ENCODE measurements around the gene GPR32. TPM values are rescaled to one million over a fixed set of nuclear protein-coding genes. Genes with fewer than 3 reads are reported as not detected.
A peak's percentile ranks its signal among the peaks of the same experiment; 100 is the strongest.
"Not testable (repeated sequence)": the region's sequence is repeated elsewhere in the genome, so short reads cannot be mapped to it uniquely, and the experiment has no call there.

Gene GPR32
- total RNA-seq, 1 donor from 2014 or later, result not detected

DNA sequence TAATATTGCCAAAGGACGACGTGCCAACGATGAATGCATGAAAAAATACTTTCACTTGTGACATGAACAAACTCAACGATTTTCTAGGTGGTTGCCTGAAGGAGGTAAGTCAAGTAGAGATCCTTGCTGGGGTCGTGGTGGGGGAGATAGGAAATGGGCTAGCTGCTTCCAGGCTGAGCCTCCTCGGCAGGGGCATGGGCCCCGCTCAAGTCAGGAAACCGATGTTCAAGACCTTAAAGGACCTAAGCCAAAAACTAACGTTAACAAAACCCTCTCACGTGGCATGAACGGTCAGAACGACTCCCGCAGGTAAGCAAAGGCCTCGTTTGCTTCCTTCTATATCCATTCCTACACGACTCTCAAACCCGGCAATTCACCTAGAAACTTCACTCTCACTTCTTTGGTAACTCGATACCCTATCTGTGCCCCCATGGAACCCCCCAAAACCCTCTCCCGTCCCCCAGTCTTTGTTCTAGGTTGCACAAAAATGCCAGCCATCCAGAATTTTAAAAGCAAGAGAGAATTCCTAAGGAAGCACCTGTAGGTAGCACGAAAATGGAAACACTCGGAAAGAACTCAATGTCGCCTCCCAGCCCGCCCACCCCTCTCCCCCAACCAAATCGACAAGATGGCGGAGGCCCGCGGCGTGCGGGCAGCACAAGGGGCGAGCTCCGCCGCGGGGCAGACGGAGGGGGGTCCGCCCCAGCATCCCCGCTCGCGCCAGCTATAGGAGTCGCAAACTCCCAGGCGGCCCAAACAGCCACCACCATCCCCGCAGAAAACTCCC is 33.6 kb downstream of the GPR32 start:
- peaks cover 32% of the 10 kb centered on the region for H3K36me3 Mint-ChIP-seq (ENCODE audit: low read depth)
- intact Hi-C loops (cut with micrococcal nuclease), result loop anchor here (1.0 to 2.0 kb wide), 4 partner anchors 32 to 305 kb away; partner anchors contain the start of genes CTU1 and JOSD2
- peak overlapping the region; percentile 96 for H3K4me3 Mint-ChIP-seq
- H3K27me3 Mint-ChIP-seq (ENCODE audit: insufficient read depth), result no peaks in the 10 kb centered on the region
- no peaks in the 10 kb centered on the region for H3K9me3 Mint-ChIP-seq
- H3K4me1 Mint-ChIP-seq (ENCODE audit: low read depth), result peaks cover 27% of the 10 kb centered on the region
- no peak for DNase-seq (ENCODE audit: low spot score)
- H3K27ac Mint-ChIP-seq, result peak overlapping the region; percentile 98

DNA sequence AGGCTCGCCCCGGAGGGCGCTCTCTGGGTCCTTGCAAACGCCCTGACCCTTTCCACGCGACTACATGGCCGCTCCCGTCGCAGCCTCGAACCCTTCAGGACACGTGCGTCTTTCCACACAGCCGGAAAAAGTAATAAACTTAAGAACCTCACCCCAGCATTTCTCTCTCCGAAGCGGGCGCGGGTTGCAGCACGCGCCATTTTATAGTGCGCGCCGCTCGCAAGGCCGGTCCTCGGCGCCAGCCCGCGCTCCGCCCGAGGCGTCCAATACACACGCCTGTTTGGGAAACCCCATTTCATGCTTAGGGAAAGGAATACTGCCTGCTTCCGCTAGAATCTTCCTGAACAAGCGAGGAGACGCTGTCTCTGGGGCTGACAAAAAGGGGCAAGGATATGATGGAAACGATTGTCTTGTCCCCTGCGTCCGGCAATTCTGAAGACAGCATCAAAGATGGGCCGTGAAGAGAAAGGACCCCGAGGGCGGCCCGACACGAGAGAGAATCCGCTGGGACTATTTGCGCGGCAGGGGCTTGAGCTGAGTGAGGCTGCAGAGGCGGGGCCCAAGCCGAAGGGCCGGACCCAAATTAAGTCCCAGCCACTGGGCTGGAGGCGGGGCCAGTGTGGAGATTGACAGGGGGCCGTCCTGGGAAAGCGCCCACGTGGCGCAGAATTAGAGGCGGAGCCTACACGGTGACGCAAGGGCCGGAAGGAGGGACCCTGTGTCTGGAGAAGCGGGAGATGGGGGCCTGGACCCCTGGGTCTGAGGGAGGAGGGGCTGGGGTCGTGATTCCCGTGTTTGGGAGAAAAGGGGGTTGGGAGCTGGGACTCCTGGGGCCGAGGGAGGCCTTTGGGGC is 34.4 kb downstream of the GPR32 start:
- no peaks in the 10 kb centered on the region for H3K27me3 Mint-ChIP-seq (ENCODE audit: insufficient read depth)
- H3K36me3 Mint-ChIP-seq (ENCODE audit: low read depth), result peaks cover 32% of the 10 kb centered on the region

DNA sequence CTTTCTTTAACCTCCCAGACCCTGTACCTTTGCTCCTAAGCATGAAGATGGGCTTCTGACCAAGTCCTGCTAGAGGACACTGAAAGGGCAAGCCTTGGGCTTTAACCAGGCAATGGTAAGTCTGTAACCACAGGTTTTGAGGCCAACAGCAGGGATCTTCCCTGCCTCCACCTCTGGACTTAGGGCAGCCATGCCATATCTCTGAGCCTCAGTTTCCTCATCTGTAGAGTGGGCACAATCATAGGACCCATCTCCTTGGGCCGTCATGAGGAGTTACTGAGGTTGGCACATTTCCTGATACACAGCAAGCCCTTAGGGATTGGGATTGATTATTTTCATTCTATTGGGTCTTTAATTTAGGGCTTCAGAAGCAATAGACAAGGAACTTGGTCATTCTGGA is 38.6 kb downstream of the GPR32 start:
- no peak for DNase-seq (ENCODE audit: low spot score)
- peaks cover 14% of the 10 kb centered on the region for H3K4me1 Mint-ChIP-seq (ENCODE audit: low read depth)
- H3K36me3 Mint-ChIP-seq (ENCODE audit: low read depth), result peaks cover 4% of the 10 kb centered on the region
- peaks cover 4% of the 10 kb centered on the region for H3K27me3 Mint-ChIP-seq (ENCODE audit: insufficient read depth)
- H3K27ac Mint-ChIP-seq, result no peak overlapping the region
- intact Hi-C loops (cut with micrococcal nuclease), result no loop called here
- H3K9me3 Mint-ChIP-seq, result no peaks in the 10 kb centered on the region
- no peak overlapping the region for H3K4me3 Mint-ChIP-seq

More for the DNA sequence above, 34.4 kb downstream of the GPR32 start:
- DNase-seq (ENCODE audit: low spot score), result peak; percentile 97
- peak overlapping the region; percentile 98 for H3K27ac Mint-ChIP-seq
- H3K4me1 Mint-ChIP-seq (ENCODE audit: low read depth), result peaks cover 27% of the 10 kb centered on the region
- intact Hi-C loops (cut with micrococcal nuclease), result loop anchor here (1.0 to 2.0 kb wide), 8 partner anchors 13 to 475 kb away; partner anchors contain the start of genes CTU1, JOSD2, KCNC3 and POLD1
- peak overlapping the region; percentile 96 for H3K4me3 Mint-ChIP-seq
- H3K9me3 Mint-ChIP-seq, result no peaks in the 10 kb centered on the region

DNA sequence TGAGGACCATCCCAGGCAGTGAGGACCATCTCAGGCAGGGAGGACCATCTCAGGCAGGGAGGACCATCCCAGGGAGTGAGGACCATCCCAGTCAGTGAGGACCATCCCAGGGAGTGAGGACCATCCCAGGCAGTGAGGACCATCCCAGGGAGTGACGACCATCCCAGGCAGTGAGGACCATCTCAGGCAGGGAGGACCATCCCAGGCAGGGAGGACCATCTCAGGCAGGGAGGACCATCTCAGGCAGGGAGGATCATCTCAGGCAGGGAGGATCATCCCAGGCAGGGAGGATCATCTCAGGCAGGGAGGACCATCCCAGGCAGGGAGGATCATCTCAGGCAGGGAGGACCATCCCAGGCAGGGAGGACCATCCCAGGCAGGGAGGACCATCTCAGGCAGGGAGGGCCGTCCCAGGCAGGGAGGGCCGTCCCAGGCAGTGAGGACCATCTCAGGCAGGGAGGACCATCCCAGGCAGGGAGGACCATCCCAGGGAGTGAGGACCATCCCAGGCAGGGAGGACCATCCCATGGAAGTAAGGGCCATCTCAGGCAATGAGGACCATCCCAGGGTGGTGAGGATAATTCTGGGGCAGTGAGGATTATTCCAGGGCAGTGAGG is 41.5 kb downstream of the GPR32 start:
- H3K9me3 Mint-ChIP-seq; H3K27me3 Mint-ChIP-seq (ENCODE audit: insufficient read depth); H3K4me1 Mint-ChIP-seq (ENCODE audit: low read depth); DNase-seq (ENCODE audit: low spot score); H3K36me3 Mint-ChIP-seq (ENCODE audit: low read depth); H3K4me3 Mint-ChIP-seq; H3K27ac Mint-ChIP-seq; intact Hi-C loops (cut with micrococcal nuclease): not testable (repeated sequence)

DNA sequence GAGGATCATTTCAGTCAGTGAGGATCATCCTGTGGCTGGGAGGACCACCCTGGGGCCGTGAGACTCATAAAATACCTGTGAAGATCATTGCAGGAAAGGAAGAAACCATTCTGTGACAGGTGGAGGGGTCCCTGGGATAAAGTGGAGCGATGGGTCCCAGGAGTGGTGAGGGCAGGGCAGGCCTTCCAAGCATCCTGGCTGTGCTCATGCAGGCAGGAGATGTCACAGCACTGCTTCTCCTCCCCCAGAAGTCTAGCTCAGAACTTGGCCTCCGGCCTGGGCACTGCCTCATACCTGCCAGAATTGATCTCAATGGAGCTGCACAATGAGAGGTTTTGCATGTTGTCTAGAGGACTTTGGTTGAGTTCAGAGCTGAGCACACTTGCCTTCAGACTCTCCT is 42.2 kb downstream of the GPR32 start:
- Mint-ChIP-seq H3K27ac (no peak overlapping the region), H3K36me3 (ENCODE audit: low read depth) (no peaks in the 10 kb centered on the region), H3K27me3 (ENCODE audit: insufficient read depth) (peaks cover 10% of the 10 kb centered on the region), H3K9me3 (no peaks in the 10 kb centered on the region), H3K4me3 (no peak overlapping the region), H3K4me1 (ENCODE audit: low read depth) (peaks cover 7% of the 10 kb centered on the region)
- DNase-seq (ENCODE audit: low spot score), result no peak
- intact Hi-C loops (cut with micrococcal nuclease), result no loop called here

DNA sequence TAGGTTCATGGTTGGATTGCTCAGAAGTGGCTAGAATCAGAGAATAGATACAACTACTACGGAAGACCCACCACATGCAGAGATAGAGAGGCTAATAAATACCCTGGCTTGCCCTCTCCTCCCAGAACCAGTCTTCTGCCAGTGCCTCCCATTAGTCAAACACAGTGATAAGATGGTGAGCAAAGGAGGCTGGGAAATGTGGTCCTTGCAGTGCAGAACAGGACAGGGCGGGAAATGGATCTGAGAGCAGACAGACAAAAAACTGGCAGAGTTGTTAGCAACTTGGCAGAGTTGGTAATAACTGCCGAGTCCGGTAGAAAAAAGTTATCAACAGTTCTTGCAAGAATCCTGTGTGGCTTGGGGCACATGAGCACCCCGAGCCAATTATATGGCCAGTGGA is 44.6 kb downstream of the GPR32 start:
- DNase-seq (ENCODE audit: low spot score), result no peak
- Mint-ChIP-seq H3K9me3 (no peaks in the 10 kb centered on the region), H3K27ac (no peak overlapping the region), H3K36me3 (ENCODE audit: low read depth) (no peaks in the 10 kb centered on the region), H3K4me3 (no peak overlapping the region), H3K27me3 (ENCODE audit: insufficient read depth) (peaks cover 23% of the 10 kb centered on the region), H3K4me1 (ENCODE audit: low read depth) (peaks cover 26% of the 10 kb centered on the region)
- intact Hi-C loops (cut with micrococcal nuclease), result no loop called here

DNA sequence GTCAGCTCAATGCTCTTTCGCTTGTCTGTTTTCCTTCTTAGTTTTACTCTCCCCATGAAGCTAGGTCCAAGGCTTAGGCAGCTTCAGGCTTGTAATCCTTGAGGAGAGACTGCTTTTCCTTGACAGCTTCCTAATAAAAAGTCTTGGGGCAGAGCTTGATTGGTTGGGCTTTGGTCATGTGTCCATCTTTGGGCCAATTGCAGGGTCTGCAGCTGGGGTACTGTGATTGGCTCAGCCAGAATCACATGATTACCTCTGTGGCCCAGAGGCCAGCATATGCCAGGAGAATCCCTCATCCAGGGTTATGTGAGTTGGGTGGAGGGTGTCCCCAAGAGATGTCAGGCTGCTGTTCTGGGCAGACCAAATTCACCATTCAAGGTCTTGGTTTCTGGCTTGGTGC is 45.2 kb downstream of the GPR32 start:
- H3K4me3 Mint-ChIP-seq, result no peak overlapping the region
- intact Hi-C loops (cut with micrococcal nuclease), result no loop called here
- H3K4me1 Mint-ChIP-seq (ENCODE audit: low read depth), result peaks cover 32% of the 10 kb centered on the region
- H3K9me3 Mint-ChIP-seq, result no peaks in the 10 kb centered on the region
- no peak for DNase-seq (ENCODE audit: low spot score)
- peaks cover 26% of the 10 kb centered on the region for H3K27me3 Mint-ChIP-seq (ENCODE audit: insufficient read depth)
- no peak overlapping the region for H3K27ac Mint-ChIP-seq
- H3K36me3 Mint-ChIP-seq (ENCODE audit: low read depth), result no peaks in the 10 kb centered on the region

DNA sequence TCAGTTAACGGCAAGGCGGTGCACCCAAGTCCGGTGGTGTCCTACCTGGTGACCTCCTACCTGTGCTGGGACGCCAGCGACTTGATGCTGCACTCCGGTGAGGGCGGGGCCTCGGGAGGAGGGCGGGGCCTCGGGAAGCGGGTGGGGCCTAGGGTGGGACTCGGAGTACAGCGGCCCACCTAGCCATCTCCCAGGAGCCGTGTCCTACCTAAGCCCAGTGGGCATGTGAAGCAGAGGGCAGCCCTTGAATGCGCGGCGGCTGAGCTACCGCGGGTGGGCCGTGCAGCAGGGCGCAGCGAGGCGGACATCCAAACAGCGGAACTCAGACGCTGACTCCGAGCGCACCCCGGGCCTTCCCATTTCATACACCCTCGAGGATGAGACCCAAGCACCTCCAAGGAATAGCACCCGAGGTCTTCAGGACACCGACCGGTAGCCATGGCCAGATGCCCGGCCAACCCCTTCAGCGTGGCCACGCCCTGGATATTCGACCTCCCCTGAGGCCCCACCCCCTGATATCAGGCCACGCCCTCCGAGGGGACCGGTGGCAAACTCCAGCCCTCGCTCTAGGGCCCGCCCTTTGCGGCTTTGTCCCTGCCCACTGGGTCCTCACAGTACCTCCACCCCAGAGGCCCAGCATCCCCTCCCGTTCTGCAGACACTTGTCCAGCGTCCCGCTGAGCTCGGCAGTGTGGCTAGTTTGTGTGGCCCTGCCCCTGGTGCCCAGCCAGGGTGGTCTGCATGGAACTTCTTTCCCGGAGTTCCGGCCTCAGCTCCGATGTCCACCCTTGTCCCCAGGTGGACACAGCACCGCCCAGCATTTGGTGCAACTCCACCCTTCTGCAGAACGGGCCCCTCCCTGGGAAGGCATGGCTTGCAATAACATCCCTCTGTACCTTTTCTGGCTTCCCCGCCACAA is 47.9 kb downstream of the GPR32 start:
- Mint-ChIP-seq H3K36me3 (ENCODE audit: low read depth) (no peaks in the 10 kb centered on the region), H3K9me3 (no peaks in the 10 kb centered on the region), H3K27me3 (ENCODE audit: insufficient read depth) (peaks cover 39% of the 10 kb centered on the region), H3K4me3 (peak overlapping the region; percentile 77), H3K27ac (peak overlapping the region; percentile 77), H3K4me1 (ENCODE audit: low read depth) (peaks cover 41% of the 10 kb centered on the region)
- DNase-seq (ENCODE audit: low spot score), result peak; percentile 56
- intact Hi-C loops (cut with micrococcal nuclease), result loop anchor here (1.0 kb wide), 2 partner anchors 13 to 18 kb away; no protein-coding TSS in a partner anchor

DNA sequence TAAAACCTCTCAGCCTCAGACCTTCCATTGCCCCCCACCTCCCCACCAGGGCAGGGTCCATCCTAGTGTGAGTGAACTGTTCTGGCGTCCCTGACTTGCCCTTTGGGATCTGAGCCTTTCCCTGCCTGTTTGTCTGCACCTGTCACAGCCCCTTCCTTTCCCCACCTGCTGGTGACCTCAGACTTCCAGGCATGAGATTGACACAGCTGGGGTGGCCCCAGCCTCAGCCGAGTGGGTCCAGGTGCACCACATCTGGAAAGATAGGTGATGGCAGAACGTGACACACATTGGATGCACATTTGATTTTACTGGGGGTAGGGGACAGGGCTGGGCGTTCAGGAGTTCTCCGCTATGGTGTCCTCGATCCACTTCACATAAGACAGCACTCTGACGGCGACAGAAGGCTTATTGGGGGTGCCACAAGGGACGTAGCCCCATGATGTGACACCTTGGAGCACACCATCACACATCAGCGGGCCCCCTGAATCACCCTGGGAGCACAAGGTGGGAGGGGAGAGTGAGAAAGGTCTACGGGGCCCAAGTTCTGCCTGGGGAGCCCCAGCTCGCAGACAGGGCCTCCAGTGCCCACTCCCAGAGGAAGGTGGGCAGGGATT is 48.7 kb downstream of the GPR32 start:
- no peak for DNase-seq (ENCODE audit: low spot score)
- Mint-ChIP-seq H3K4me3 (peak overlapping the region; percentile 77), H3K27me3 (ENCODE audit: insufficient read depth) (peaks cover 41% of the 10 kb centered on the region), H3K9me3 (no peaks in the 10 kb centered on the region), H3K27ac (peak overlapping the region; percentile 27), H3K4me1 (ENCODE audit: low read depth) (peaks cover 41% of the 10 kb centered on the region), H3K36me3 (ENCODE audit: low read depth) (no peaks in the 10 kb centered on the region)
- intact Hi-C loops (cut with micrococcal nuclease), result no loop called here

DNA sequence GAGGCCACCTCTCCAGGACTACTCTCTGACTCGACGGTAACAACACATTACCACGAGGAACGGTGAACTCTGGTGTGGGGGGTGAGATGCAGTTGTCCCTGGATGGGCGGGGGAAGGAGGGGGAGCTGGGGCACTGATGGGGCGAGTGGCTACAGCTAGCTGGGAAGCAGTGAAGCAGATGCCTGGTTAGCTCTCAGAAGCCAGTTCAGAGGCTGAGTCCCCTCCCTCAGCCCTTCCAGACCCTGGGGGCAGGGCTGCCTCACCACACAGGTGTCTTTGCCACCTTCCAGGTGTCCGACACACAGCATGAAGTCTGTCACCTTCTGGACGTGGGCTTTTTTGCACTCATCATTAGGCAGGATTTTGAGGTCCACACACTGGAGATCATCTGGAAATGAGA is 49.4 kb downstream of the GPR32 start:
- peaks cover 38% of the 10 kb centered on the region for H3K27me3 Mint-ChIP-seq (ENCODE audit: insufficient read depth)
- peaks cover 41% of the 10 kb centered on the region for H3K4me1 Mint-ChIP-seq (ENCODE audit: low read depth)
- H3K27ac Mint-ChIP-seq, result peak overlapping the region; percentile 30
- no peak for DNase-seq (ENCODE audit: low spot score)
- intact Hi-C loops (cut with micrococcal nuclease), result no loop called here
- H3K9me3 Mint-ChIP-seq, result no peaks in the 10 kb centered on the region
- H3K4me3 Mint-ChIP-seq, result peak overlapping the region; percentile 62
- H3K36me3 Mint-ChIP-seq (ENCODE audit: low read depth), result no peaks in the 10 kb centered on the region

DNA sequence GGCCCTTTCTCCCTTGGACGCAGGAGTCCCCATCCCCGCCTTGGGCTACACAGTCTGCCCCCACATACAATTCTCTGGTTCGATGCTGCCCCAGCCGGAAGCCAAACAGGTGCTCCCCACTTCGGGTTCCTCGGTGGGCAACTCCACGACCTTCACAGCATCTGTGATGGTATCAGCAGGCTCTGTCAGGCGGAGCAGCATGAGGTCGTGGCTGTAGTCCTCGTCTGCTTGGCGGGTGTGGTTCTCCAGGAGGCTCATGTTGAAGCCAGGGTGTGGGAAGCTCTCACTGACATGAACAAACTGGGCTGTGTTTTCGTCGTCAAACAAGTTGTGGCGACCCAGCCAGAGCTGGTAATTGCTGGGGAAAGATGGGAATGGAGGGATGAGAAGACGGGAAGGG is 49.8 kb downstream of the GPR32 start:
- DNase-seq (ENCODE audit: low spot score), result no peak
- H3K4me1 Mint-ChIP-seq (ENCODE audit: low read depth), result peaks cover 41% of the 10 kb centered on the region
- H3K9me3 Mint-ChIP-seq, result no peaks in the 10 kb centered on the region
- intact Hi-C loops (cut with micrococcal nuclease), result no loop called here
- peak overlapping the region; percentile 26 for H3K27ac Mint-ChIP-seq
- peak overlapping the region; percentile 62 for H3K4me3 Mint-ChIP-seq
- no peaks in the 10 kb centered on the region for H3K36me3 Mint-ChIP-seq (ENCODE audit: low read depth)
- peaks cover 37% of the 10 kb centered on the region for H3K27me3 Mint-ChIP-seq (ENCODE audit: insufficient read depth)

Data from activated T-helper 1 cell treated with anti-CD3 and anti-CD28 coated beads, Interleukin-12 subunit alpha, Interleukin-12 subunit beta, Interleukin-2, Interleukin-4 antibody, amounts not matched to agents 30 ng/mL and 10 ng/mL and 1 ng/mL, durations not matched to agents 14 hours and 24 hours and 36 hours (primary cell).